Neuronal stem cell (in vitro differentiated cells): ENCODE measurements around the gene PLA2G4A.

Experiments
- DNase-seq: peaks from one replicate; pipeline ENCODE4 v3.0.0-alpha.2; 2013; ENCODE audit warnings: low spot score
- H2AFZ ChIP-seq: one replicate; pipeline ENCODE4 v1.6.1; 2013; ENCODE audit warnings: mild to moderate bottlenecking, low read length, inconsistent platforms
- H2AK5ac ChIP-seq: 2 replicates; pipeline ENCODE4 v1.6.1; 2013; ENCODE audit warnings: low read depth, mild to moderate bottlenecking, inconsistent platforms, low read length, moderate library complexity, mixed read lengths
- H2BK120ac ChIP-seq: 2 replicates; pipeline ENCODE4 v1.6.1; 2013; ENCODE audit warnings: low read depth, mild to moderate bottlenecking, inconsistent platforms, low read length, moderate library complexity, mixed read lengths
- H2BK12ac ChIP-seq: one replicate; pipeline ENCODE4 v1.6.1; 2013; ENCODE audit warnings: low read length, inconsistent platforms
- H2BK15ac ChIP-seq: 2 replicates; pipeline ENCODE4 v1.6.1; 2013; ENCODE audit warnings: mild to moderate bottlenecking, low read length, inconsistent platforms, mixed read lengths
- H2BK5ac ChIP-seq: one replicate; pipeline ENCODE4 v1.6.1; 2013; ENCODE audit warnings: inconsistent platforms, mild to moderate bottlenecking, low read length, moderate library complexity
- H3K14ac ChIP-seq: one replicate; pipeline ENCODE4 v1.6.1; 2013; ENCODE audit warnings: low read length, inconsistent platforms
- H3K18ac ChIP-seq: 2 replicates; pipeline ENCODE4 v1.6.1; 2013; ENCODE audit warnings: low read length, inconsistent platforms
- H3K23ac ChIP-seq: 2 replicates; pipeline ENCODE4 v1.6.1; 2013; ENCODE audit warnings: low read depth, mild to moderate bottlenecking, mixed read lengths, low read length, inconsistent platforms; ENCODE audit not compliant: poor library complexity
- H3K27ac ChIP-seq: replicated peaks from 3 replicates; pipeline ENCODE4 v1.5.1; 2013; ENCODE audit warnings: low read length, inconsistent platforms
- H3K27me3 ChIP-seq, 3 experiments: 2 replicates each; pipeline ENCODE4 v1.6.1; 2013; ENCODE audit warnings: low read length in 3 of 3, mild to moderate bottlenecking in 2 of 3, inconsistent platforms in 1 of 3, low read depth in 1 of 3, mixed read lengths in 1 of 3, moderate library complexity in 1 of 3; ENCODE audit not compliant: control insufficient read depth in 3 of 3, insufficient read depth in 3 of 3
- H3K36me3 ChIP-seq, 2 donors: replicated peaks in 1 of 2; 2 replicates each; pipeline ENCODE4 v1.6.1; 2013; ENCODE audit warnings: low read length in 2 of 2; ENCODE audit not compliant: control insufficient read depth in 2 of 2, insufficient read depth in 2 of 2
- H3K4ac ChIP-seq: 2 replicates; pipeline ENCODE4 v1.6.1; 2013; ENCODE audit warnings: inconsistent platforms, mild to moderate bottlenecking, low read length, moderate library complexity
- H3K4me1 ChIP-seq, 2 donors: 1 replicate in 1 of 2; 2 replicates in 1 of 2; pipeline ENCODE4 v1.6.1; 2013; ENCODE audit warnings: low read length in 2 of 2, low read depth in 1 of 2; ENCODE audit not compliant: control insufficient read depth in 2 of 2, insufficient read depth in 1 of 2
- H3K4me2 ChIP-seq: one replicate; pipeline ENCODE4 v1.6.1; 2013; ENCODE audit warnings: mild to moderate bottlenecking, low read length, inconsistent platforms; ENCODE audit not compliant: insufficient read depth, poor library complexity, severe bottlenecking
- H3K4me3 ChIP-seq, 2 donors: 2 replicates each; pipeline ENCODE4 v1.5.1; 2013; ENCODE audit warnings: low read length in 2 of 2, mild to moderate bottlenecking in 2 of 2, inconsistent platforms in 1 of 2, moderate library complexity in 1 of 2
- H3K79me1 ChIP-seq: one replicate; pipeline ENCODE4 v1.6.1; 2013; ENCODE audit warnings: low read depth, mild to moderate bottlenecking, inconsistent platforms, low read length, moderate library complexity
- H3K9ac ChIP-seq: one replicate; pipeline ENCODE4 v1.6.1; 2013; ENCODE audit warnings: mild to moderate bottlenecking, low read depth, low read length, inconsistent platforms; ENCODE audit not compliant: poor library complexity
- H3K9me3 ChIP-seq, 2 donors: replicated peaks in 1 of 2; 2 replicates each; pipeline versions ENCODE3 to v1.6.1; 2013; ENCODE audit warnings: low read length in 2 of 2, mild to moderate bottlenecking in 2 of 2, inconsistent platforms in 1 of 2, low read depth in 1 of 2, mixed read lengths in 1 of 2, moderate library complexity in 1 of 2; ENCODE audit not compliant: control insufficient read depth in 2 of 2, insufficient read depth in 1 of 2
- H4K8ac ChIP-seq: one replicate; pipeline ENCODE4 v1.6.1; 2013; ENCODE audit warnings: low read depth, mild to moderate bottlenecking, inconsistent platforms, low read length, moderate library complexity
- H4K91ac ChIP-seq: one replicate; pipeline ENCODE4 v1.6.1; 2013; ENCODE audit warnings: low read length, low read depth, mild to moderate bottlenecking, inconsistent platforms; ENCODE audit not compliant: poor library complexity
- WGBS, 2 donors: extraction: QIAGEN DNeasy Blood & Tissue Kit; methylation state at CpG; one replicate each; pipeline ENCODE4 v1.1.7; 2013; ENCODE audit warnings: missing lambda C conversion rate in 2 of 2, mixed read lengths in 1 of 2; ENCODE audit not compliant: insufficient read length in 2 of 2, insufficient replicate concordance in 1 of 2; ENCODE audit errors: extremely low coverage in 2 of 2; 5-methylcytosine and 5-hydroxymethylcytosine counted together

The PLA2G4A gene

GRCh38 chr1:187009320-187009719 lies 180.6 kb downstream of the PLA2G4A start:
- Histone ChIP-seq H2BK5ac (no peak overlapping the region), H3K18ac (no peak overlapping the region), H2BK15ac (no peak overlapping the region), H3K79me1 (no peaks in the 10 kb centered on the region), H3K4me3 (no peak overlapping the region), H3K4me2 (no peak overlapping the region), H3K14ac (no peak overlapping the region), H3K27ac (no peak overlapping the region), H3K9ac (no peak overlapping the region), H2AK5ac (no peak overlapping the region), H3K27me3 (no peaks in the 10 kb centered on the region), H3K36me3 (no peaks in the 10 kb centered on the region), H2BK120ac (no peak overlapping the region), H3K4ac (no peak overlapping the region), H2AFZ (peak overlapping the region; percentile 40), H3K23ac (no peak overlapping the region), H4K8ac (no peak overlapping the region), H3K9me3 (peaks cover 0 to 3% of the 10 kb centered on the region in 2 donors), H2BK12ac (no peak overlapping the region), H3K4me1 (no peaks in the 10 kb centered on the region), H4K91ac (no peak overlapping the region)
- no peak for DNase-seq
- no CpG with 5 or more reads among the region's 2 CpGs for WGBS, 2 donors

GRCh38 chr1:187010571-187011309 lies 182.0 kb downstream of the PLA2G4A start:
- H2AK5ac ChIP-seq: no peak overlapping the region
- peaks cover 0 to 3% of the 10 kb centered on the region in 2 donors for H3K9me3 ChIP-seq
- no peak overlapping the region for H3K14ac ChIP-seq
- no peak overlapping the region for H3K23ac ChIP-seq
- no peaks in the 10 kb centered on the region for H3K27me3 ChIP-seq
- H3K4me2 ChIP-seq: no peak overlapping the region
- no peak for DNase-seq
- H3K79me1 ChIP-seq: no peaks in the 10 kb centered on the region
- H4K8ac ChIP-seq: no peak overlapping the region
- no peak overlapping the region for H2BK5ac ChIP-seq
- no peak overlapping the region for H2BK120ac ChIP-seq
- H4K91ac ChIP-seq: no peak overlapping the region
- H3K36me3 ChIP-seq: no peaks in the 10 kb centered on the region
- H3K18ac ChIP-seq: no peak overlapping the region
- no peak overlapping the region for H3K4me3 ChIP-seq
- H3K27ac ChIP-seq: no peak overlapping the region
- no peak overlapping the region for H3K9ac ChIP-seq
- H2BK15ac ChIP-seq: no peak overlapping the region
- no CpG with 5 or more reads among the region's 4 CpGs for WGBS, 2 donors
- no peak overlapping the region for H2AFZ ChIP-seq
- H3K4ac ChIP-seq: no peak overlapping the region
- no peaks in the 10 kb centered on the region for H3K4me1 ChIP-seq
- H2BK12ac ChIP-seq: no peak overlapping the region

- Histone ChIP-seq H3K14ac (no peak overlapping the region), H3K18ac (no peak overlapping the region), H2BK120ac (no peak overlapping the region), H2BK5ac (no peak overlapping the region), H2BK15ac (no peak overlapping the region), H3K4me2 (no peak overlapping the region), H3K27ac (no peak overlapping the region), H3K36me3 (no peaks in the 10 kb centered on the region), H3K9me3 (no peaks in the 10 kb centered on the region), H2BK12ac (no peak overlapping the region), H4K8ac (no peak overlapping the region), H3K4me1 (no peaks in the 10 kb centered on the region), H2AFZ (no peak overlapping the region), H3K79me1 (no peaks in the 10 kb centered on the region), H3K27me3 (no peaks in the 10 kb centered on the region), H3K4me3 (no peak overlapping the region), H4K91ac (no peak overlapping the region), H3K4ac (no peak overlapping the region), H3K9ac (no peak overlapping the region), H2AK5ac (no peak overlapping the region), H3K23ac (no peak overlapping the region)
- no peak for DNase-seq
- no CpG with 5 or more reads among the region's 5 CpGs for WGBS, 2 donors
Observed at GRCh38 chr1:187013582-187014200, 184.9 kb downstream of the PLA2G4A start.

GRCh38 chr1:187018291-187018690 lies 189.5 kb downstream of the PLA2G4A start:
- Histone ChIP-seq H3K36me3 (no peaks in the 10 kb centered on the region), H4K91ac (no peak overlapping the region), H3K79me1 (no peaks in the 10 kb centered on the region), H3K23ac (no peak overlapping the region), H2BK5ac (no peak overlapping the region), H3K4me1 (no peaks in the 10 kb centered on the region), H3K4me2 (no peak overlapping the region), H2BK12ac (no peak overlapping the region), H2AFZ (no peak overlapping the region), H3K27ac (no peak overlapping the region), H2BK120ac (no peak overlapping the region), H3K27me3 (no peaks in the 10 kb centered on the region), H3K9me3 (no peaks in the 10 kb centered on the region), H3K4me3 (no peak overlapping the region), H3K4ac (no peak overlapping the region), H2BK15ac (no peak overlapping the region), H3K18ac (no peak overlapping the region), H2AK5ac (no peak overlapping the region), H3K9ac (no peak overlapping the region), H3K14ac (no peak overlapping the region), H4K8ac (no peak overlapping the region)
- DNase-seq: no peak
